ENCODE measurements around the gene AFF2. TPM values are rescaled to one million over a fixed set of nuclear protein-coding genes. Genes with fewer than 3 reads are reported as not detected.

AFF2 gene
- total RNA-seq, 4 donors from 2014 or later: 0.43 to 7.9 (median 4.3) TPM

GRCh38 chrX:148593146-148593545 is 92.7 kb downstream of the AFF2 start:
- H3K4me3 ChIP-seq: no peak overlapping the region
- H3K4me1 ChIP-seq: no peaks in the 10 kb centered on the region
- H3K9me3 ChIP-seq: no peaks in the 10 kb centered on the region
- H3K36me3 ChIP-seq: no peaks in the 10 kb centered on the region
- no peak for DNase-seq
- H3K27me3 ChIP-seq: no peaks in the 10 kb centered on the region
- TF ChIP-seq, protein P1, sequence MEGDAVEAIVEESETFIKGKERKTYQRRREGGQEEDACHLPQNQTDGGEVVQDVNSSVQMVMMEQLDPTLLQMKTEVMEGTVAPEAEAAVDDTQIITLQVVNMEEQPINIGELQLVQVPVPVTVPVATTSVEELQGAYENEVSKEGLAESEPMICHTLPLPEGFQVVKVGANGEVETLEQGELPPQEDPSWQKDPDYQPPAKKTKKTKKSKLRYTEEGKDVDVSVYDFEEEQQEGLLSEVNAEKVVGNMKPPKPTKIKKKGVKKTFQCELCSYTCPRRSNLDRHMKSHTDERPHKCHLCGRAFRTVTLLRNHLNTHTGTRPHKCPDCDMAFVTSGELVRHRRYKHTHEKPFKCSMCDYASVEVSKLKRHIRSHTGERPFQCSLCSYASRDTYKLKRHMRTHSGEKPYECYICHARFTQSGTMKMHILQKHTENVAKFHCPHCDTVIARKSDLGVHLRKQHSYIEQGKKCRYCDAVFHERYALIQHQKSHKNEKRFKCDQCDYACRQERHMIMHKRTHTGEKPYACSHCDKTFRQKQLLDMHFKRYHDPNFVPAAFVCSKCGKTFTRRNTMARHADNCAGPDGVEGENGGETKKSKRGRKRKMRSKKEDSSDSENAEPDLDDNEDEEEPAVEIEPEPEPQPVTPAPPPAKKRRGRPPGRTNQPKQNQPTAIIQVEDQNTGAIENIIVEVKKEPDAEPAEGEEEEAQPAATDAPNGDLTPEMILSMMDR (IDR thresholded peaks at IDR 0.05): no peak
- no peak for TF ChIP-seq POLR2A (IDR thresholded peaks at IDR 0.05)
- intact Hi-C loops (cut with DNase I; ENCODE audit: low total_unique reads): no loop called here
- no peak overlapping the region for H3K27ac ChIP-seq

DNA sequence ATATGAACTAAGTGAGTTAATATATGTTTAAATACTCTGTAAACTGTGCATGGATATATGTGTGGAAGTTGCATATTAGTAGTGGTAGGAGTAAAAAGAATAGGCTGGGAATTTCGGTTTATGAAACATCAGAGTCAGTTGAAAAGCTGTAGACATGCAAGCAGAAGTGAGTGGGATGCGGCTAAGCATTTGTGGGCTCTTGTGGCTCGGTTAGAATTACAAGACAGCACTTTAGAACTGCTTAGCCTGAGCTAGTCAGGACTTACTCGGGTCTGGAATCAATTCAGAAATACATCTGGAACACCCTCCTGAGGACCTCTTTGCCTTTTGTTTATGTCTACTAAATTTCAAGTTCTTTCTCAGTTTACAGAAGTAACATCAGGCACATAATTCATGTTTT is 93.6 kb downstream of the AFF2 start:
- no peaks in the 10 kb centered on the region for H3K4me1 ChIP-seq
- TF ChIP-seq, protein P1 (IDR thresholded peaks at IDR 0.05): no peak
- TF ChIP-seq POLR2A (IDR thresholded peaks at IDR 0.05): no peak
- H3K27ac ChIP-seq: no peak overlapping the region
- intact Hi-C loops (cut with DNase I; ENCODE audit: low total_unique reads): no loop called here
- H3K36me3 ChIP-seq: no peaks in the 10 kb centered on the region
- H3K27me3 ChIP-seq: no peaks in the 10 kb centered on the region
- no peak for DNase-seq
- H3K9me3 ChIP-seq: no peaks in the 10 kb centered on the region
- no peak overlapping the region for H3K4me3 ChIP-seq

DNA sequence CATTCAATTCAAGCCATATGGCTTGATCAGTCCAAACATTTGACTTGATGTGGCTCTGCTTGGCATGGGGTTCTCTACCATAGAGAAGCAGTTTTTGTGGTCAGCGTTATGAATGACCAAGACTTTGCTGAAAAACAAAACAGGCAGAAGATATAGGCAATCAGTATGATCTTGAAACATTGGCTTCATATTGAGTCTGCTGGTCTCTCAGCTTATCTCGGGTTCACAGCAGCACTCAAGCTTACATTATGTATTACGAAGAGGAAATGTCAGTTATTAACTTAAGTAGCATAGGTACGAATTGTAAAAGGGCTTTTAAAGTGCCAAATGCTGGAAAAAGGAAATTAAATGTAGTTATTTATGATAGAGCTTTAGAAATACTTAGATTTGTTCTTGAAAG is 99.0 kb downstream of the AFF2 start:
- Histone ChIP-seq H3K27me3 (peaks cover 0 to 3% of the 10 kb centered on the region in 2 donors), H3K9me3 (no peaks in the 10 kb centered on the region), H3K4me3 (no peak overlapping the region), H3K27ac (no peak overlapping the region), H3K4me1 (no peaks in the 10 kb centered on the region), H3K36me3 (no peaks in the 10 kb centered on the region)
- TF ChIP-seq POLR2A (IDR thresholded peaks at IDR 0.05): no peak
- TF ChIP-seq, protein P1 (IDR thresholded peaks at IDR 0.05): no peak
- intact Hi-C loops (cut with DNase I; ENCODE audit: low total_unique reads): no loop called here
- DNase-seq: no peak

DNA sequence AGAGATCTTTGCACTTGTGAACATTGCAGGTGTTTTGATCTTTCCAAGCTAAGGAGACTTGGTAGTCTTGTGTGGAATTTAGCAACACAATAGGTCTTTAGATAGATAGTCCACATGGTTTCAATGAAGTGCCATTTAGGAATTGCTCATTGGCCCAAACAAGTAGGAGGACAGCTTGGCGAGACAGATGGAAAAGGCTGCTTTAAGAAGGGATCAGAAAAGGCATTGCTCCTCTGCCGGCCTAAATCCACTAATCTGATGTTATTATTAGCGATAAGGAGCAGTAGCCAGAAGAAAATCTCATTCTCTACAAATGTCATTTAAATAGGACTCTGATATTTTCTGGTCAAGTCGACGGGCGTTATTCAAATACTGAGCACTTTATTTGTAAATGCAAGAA is 99.7 kb downstream of the AFF2 start:
- no peak overlapping the region for H3K4me3 ChIP-seq
- H3K4me1 ChIP-seq: no peaks in the 10 kb centered on the region
- DNase-seq: no peak
- intact Hi-C loops (cut with DNase I; ENCODE audit: low total_unique reads): no loop called here
- no peak overlapping the region for H3K27ac ChIP-seq
- TF ChIP-seq, protein P1 (IDR thresholded peaks at IDR 0.05): no peak
- no peak for TF ChIP-seq POLR2A (IDR thresholded peaks at IDR 0.05)
- no peaks in the 10 kb centered on the region for H3K36me3 ChIP-seq
- H3K27me3 ChIP-seq: peaks cover 0 to 3% of the 10 kb centered on the region in 2 donors
- no peaks in the 10 kb centered on the region for H3K9me3 ChIP-seq

- Histone ChIP-seq H3K36me3 (no peaks in the 10 kb centered on the region), H3K4me3 (no peak overlapping the region), H3K9me3 (no peaks in the 10 kb centered on the region), H3K27me3 (peaks cover 0 to 3% of the 10 kb centered on the region in 2 donors), H3K4me1 (no peaks in the 10 kb centered on the region), H3K27ac (no peak overlapping the region)
- intact Hi-C loops (cut with DNase I; ENCODE audit: low total_unique reads): no loop called here
- no peak for DNase-seq
- TF ChIP-seq, protein P1 (IDR thresholded peaks at IDR 0.05): no peak
- TF ChIP-seq POLR2A (IDR thresholded peaks at IDR 0.05): no peak
Measured at GRCh38 chrX:148600581-148600980, 100.2 kb downstream of the AFF2 start.

Measured in uterus (tissue), 4 donors.